NCI-H524 (cell line): ENCODE measurements around the gene ZYX.
A peak's percentile ranks its signal among the peaks of the same experiment; 100 is the strongest.
"Not testable (repeated sequence)": the region's sequence is repeated elsewhere in the genome, so short reads cannot be mapped to it uniquely, and the experiment has no call there.

ENCODE experiments used
- DNase-seq, 2 experiments: peaks; one replicate each; lab custom pipeline; 2025; lab: John Stamatoyannopoulos, UW

Gene ZYX

GRCh38 chr7:143396625-143397556 lies 15.7 kb downstream of the ZYX start:
- DNase-seq: no peak

GRCh38 chr7:143397710-143398530 lies 16.8 kb downstream of the ZYX start:
- DNase-seq: no peak

GRCh38 chr7:143398616-143399015 lies 17.5 kb downstream of the ZYX start:
- DNase-seq: no peak

- DNase-seq: no peak
Measured at GRCh38 chr7:143399151-143399550, 18.0 kb downstream of the ZYX start.

GRCh38 chr7:143399642-143400041 lies 18.5 kb downstream of the ZYX start:
- DNase-seq: no peak

- no peak for DNase-seq
Measured at GRCh38 chr7:143401265-143401664, 20.1 kb downstream of the ZYX start.

- DNase-seq: not testable (repeated sequence)
Measured at GRCh38 chr7:143402233-143402632, 21.1 kb downstream of the ZYX start.

GRCh38 chr7:143405173-143406001 lies 24.2 kb downstream of the ZYX start:
- peak; percentile 32 to 83 for DNase-seq

- no peak for DNase-seq
Measured at GRCh38 chr7:143406002-143406357, 24.8 kb downstream of the ZYX start.

GRCh38 chr7:143407287-143408251 lies 26.4 kb downstream of the ZYX start:
- no peak for DNase-seq

- DNase-seq: no peak
Measured at GRCh38 chr7:143408252-143408685, 27.1 kb downstream of the ZYX start.

- peak in 1 of 2 experiments; percentile 24 for DNase-seq
Measured at GRCh38 chr7:143408686-143409561, 27.8 kb downstream of the ZYX start, which contains the start of gene EPHA1. Gene EPHA1 (minus strand): TSS chr7:143408856. CDS start chr7:143408805, 51 bp downstream.

- no peak for DNase-seq
Measured at GRCh38 chr7:143410521-143411004, 29.4 kb downstream of the ZYX start.

GRCh38 chr7:143411976-143412708 lies 31.0 kb downstream of the ZYX start:
- DNase-seq: no peak

GRCh38 chr7:143413123-143413522 lies 32.0 kb downstream of the ZYX start:
- DNase-seq: no peak

GRCh38 chr7:143415209-143415608 lies 34.1 kb downstream of the ZYX start:
- DNase-seq: not testable (repeated sequence)

GRCh38 chr7:143415742-143416397 lies 34.7 kb downstream of the ZYX start:
- peak in 1 of 2 experiments; percentile 5 for DNase-seq

GRCh38 chr7:143416565-143417149 lies 35.5 kb downstream of the ZYX start:
- peak; percentile 8 to 52 for DNase-seq
